HUES64 (cell line): ENCODE results near the gene SUPT6H.
"Not testable (repeated sequence)": the region's sequence is repeated elsewhere in the genome, so short reads cannot be mapped to it uniquely, and the experiment has no call there.

Source experiments
- H3K27ac ChIP-seq: 2 replicates; pipeline ENCODE4 v1.7.0; 2013; ENCODE audit warnings: low read depth, low read length, inconsistent platforms
- H3K27me3 ChIP-seq: 2 replicates; pipeline ENCODE4 v1.6.1; 2013; ENCODE audit warnings: mild to moderate bottlenecking, low read length; ENCODE audit not compliant: insufficient read depth
- H3K36me3 ChIP-seq: 2 replicates; pipeline ENCODE4 v1.6.1; 2013; ENCODE audit warnings: mild to moderate bottlenecking, low read length; ENCODE audit not compliant: insufficient read depth
- H3K4me1 ChIP-seq: 2 replicates; pipeline ENCODE4 v1.6.1; 2013; ENCODE audit warnings: mild to moderate bottlenecking, low read length, moderate library complexity; ENCODE audit not compliant: insufficient read depth
- H3K4me3 ChIP-seq: 2 replicates; pipeline ENCODE4 v1.5.1; 2013; ENCODE audit warnings: mild to moderate bottlenecking, low read length, moderate library complexity
- H3K9ac ChIP-seq: 2 replicates; pipeline ENCODE4 v1.6.1; 2013; ENCODE audit warnings: mild to moderate bottlenecking, low read depth, low read length
- H3K9me3 ChIP-seq: 2 replicates; pipeline ENCODE4 v1.6.1; 2013; ENCODE audit warnings: low read depth, low read length; ENCODE audit not compliant: insufficient read depth
- WGBS: fragments of 150-250, 120-280 bp; methylation state at CpG from one replicate; pipeline ENCODE4 v1.1.7; 2013; ENCODE audit warnings: missing lambda C conversion rate; 5-methylcytosine and 5-hydroxymethylcytosine counted together

The SUPT6H gene

DNA sequence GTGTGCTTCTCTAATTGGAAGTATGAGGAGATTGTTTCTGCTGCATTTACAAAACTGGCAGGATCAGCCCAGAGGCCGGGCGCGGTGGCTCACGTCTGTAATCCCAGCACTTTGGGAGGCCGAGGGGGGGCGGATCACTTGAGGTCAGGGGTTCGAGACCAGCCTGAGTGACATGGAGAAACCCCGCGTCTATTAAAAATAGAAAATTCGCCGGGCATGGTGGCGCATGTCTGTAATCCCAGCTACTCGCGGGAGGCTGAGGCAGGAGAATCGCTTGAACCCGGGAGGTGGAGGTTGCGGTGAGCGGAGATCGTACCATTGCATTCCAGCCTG is 59.0 kb downstream of the SUPT6H start:
- peak overlapping the region; percentile 97 for H3K9ac ChIP-seq
- WGBS: 19% methylated on average over 19 of the region's 19 CpGs
- not testable (repeated sequence) for H3K27me3 ChIP-seq, H3K9me3 ChIP-seq
- peak overlapping the region; percentile 95; the same call in 1 of the 2 replicates for H3K27ac ChIP-seq
- H3K4me3 ChIP-seq: peak overlapping the region; percentile 94
- H3K4me1 ChIP-seq: peaks cover 30% of the 10 kb centered on the region
- peaks cover 51% of the 10 kb centered on the region for H3K36me3 ChIP-seq

DNA sequence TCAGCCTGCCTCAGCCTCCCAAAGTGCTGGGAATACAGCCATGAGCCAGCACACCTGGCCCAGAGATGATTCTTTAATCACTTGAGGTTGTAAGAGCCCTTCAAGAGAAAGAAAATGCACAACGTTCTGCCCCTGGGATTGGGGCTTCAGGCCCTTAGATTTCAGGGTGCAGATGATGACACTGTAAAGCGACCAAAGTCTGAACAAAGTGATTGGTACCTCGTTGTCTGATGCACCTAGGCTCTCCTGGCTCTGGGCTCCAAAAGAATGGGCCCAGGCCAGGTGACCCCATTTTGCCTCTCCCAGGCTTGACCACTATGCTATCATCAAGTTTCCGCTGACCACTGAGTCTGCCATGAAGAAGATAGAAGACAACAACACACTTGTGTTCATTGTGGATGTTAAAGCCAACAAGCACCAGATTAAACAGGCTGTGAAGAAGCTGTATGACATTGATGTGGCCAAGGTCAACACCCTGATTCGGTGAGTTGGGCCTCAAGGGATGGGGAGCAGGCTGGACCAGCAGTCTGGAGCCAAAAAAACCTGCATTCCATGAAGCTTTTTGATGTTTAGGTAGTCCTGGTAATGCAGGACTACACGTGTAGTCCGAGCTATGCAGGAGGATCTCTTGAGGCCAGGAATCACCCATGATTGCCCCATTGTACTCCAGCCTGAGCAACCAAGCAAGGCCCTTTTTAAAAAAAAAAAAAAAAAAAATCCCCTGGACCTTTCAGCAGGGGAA is 60.6 kb downstream of the SUPT6H start:
- Histone ChIP-seq H3K9me3 (no peaks in the 10 kb centered on the region), H3K4me3 (peak overlapping the region; percentile 94; the same call in 1 of the 2 replicates), H3K27ac (peak overlapping the region; percentile 29; the same call in 1 of the 2 replicates), H3K4me1 (peaks cover 23% of the 10 kb centered on the region; the same call in 1 of the 2 replicates), H3K9ac (no peak overlapping the region; the same call in 1 of the 2 replicates), H3K27me3 (no peaks in the 10 kb centered on the region), H3K36me3 (peaks cover 49% of the 10 kb centered on the region)
- 92% methylated on average over 7 of the region's 7 CpGs for WGBS

DNA sequence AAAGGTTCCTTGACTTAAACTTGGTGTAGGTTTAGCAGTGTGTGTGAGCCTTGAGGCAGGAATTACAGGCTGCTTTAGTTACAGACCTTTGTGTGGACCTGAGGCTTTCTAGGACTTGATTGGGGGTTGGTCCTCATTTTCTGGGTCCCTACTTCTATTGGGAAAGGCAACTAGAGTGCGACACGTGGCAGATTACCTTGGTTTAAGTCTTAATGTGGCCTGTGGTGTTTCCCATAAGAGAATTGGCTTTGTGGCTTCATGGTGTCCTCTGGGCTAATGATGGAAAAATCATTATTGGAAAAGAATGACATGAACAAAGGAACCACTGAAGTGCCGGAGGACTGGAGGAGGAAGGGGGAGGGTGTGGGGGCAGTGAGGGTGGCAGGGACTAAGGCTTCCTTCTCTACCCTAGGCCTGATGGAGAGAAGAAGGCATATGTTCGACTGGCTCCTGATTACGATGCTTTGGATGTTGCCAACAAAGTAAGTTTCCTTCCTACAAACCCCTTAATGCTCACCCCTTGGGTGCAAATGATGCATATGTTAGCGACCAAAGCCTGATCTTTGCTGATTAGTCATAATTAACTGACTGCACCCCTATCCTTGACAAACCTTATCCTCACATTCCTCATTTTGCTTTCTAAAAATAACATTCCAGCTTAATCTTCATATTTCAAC is 61.3 kb downstream of the SUPT6H start:
- Histone ChIP-seq H3K4me1 (peaks cover 23% of the 10 kb centered on the region; the same call in 1 of the 2 replicates), H3K27ac (peak overlapping the region; percentile 23; the same call in 1 of the 2 replicates), H3K9ac (no peak overlapping the region), H3K36me3 (peaks cover 49% of the 10 kb centered on the region), H3K9me3 (no peaks in the 10 kb centered on the region), H3K27me3 (no peaks in the 10 kb centered on the region), H3K4me3 (no peak overlapping the region; the same call in 1 of the 2 replicates)
- 91% methylated on average over 6 of the region's 6 CpGs for WGBS

DNA sequence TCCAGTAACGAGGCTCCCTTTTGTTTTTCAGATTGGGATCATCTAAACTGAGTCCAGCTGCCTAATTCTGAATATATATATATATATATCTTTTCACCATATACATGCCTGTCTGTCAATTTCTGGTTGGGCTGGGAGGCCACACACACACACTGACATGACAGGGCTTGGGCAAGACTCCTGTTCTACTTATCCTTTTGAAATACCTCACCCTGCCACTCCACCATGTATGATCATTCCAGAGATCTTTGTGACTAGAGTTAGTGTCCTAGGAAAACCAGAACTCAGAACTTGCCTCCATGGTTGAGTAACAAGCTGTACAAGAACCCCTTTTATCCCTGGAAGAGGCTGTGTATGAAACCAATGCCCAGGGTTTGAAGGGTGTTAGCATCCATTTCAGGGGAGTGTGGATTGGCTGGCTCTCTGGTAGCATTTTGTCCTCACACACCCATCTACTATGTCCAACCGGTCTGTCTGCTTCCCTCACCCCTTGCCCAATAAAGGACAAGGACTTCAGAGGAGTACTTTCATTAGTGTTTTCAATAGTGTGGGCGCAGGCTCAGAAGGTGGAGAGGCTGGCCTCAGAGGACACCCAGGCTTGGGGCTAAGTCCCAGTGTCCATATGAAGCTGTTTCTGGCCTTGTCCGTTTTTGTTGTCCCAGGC is 62.0 kb downstream of the SUPT6H start:
- Histone ChIP-seq H3K4me1 (peaks cover 19% of the 10 kb centered on the region; the same call in 1 of the 2 replicates), H3K9ac (peak overlapping the region; percentile 96; the same call in 1 of the 2 replicates), H3K36me3 (peaks cover 49% of the 10 kb centered on the region), H3K4me3 (peak overlapping the region; percentile 78)
- H3K27me3 ChIP-seq, H3K9me3 ChIP-seq, H3K27ac ChIP-seq: not testable (repeated sequence)
- 85% methylated on average over 3 of the region's 4 CpGs for WGBS

DNA sequence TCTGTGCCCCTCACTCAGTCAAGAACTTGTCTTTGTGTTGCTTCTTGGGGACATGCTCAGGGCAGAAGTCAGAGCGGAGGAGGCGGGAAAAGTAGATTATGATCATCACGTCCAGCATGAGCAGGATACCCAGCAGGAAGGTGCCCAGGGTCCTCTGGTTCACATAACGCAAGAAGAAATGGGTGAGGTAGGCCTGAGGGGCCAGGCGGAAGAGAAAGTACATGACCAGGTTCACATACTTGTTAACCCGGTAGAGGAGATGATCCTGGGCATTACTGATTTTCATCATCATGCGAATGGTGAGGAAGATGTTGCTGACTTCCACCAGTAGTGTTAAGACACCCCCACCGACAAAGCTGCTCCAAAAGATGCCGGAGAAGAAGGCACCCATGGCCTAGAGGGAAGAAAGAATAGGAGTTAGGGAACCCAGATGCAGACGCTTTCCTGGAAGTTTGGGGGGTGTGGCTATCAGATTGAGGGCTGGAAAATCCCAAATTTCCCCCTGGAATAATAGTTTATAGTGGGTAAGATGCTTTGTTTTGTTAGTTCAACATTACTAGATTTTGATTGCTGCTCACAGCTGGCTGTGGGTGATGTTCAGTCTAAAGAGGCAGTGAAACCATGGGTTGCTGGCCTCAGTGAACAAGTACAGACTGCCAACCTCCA is 62.6 kb downstream of the SUPT6H start:
- no peaks in the 10 kb centered on the region for H3K27me3 ChIP-seq
- peaks cover 49% of the 10 kb centered on the region for H3K36me3 ChIP-seq
- WGBS: 79% methylated on average over 10 of the region's 10 CpGs
- H3K4me3 ChIP-seq: peak overlapping the region; percentile 78
- H3K4me1 ChIP-seq: peaks cover 19% of the 10 kb centered on the region; the same call in 1 of the 2 replicates
- peak overlapping the region; percentile 96 for H3K9ac ChIP-seq
- no peaks in the 10 kb centered on the region for H3K9me3 ChIP-seq
- H3K27ac ChIP-seq: peak overlapping the region; percentile 94; the same call in 1 of the 2 replicates

DNA sequence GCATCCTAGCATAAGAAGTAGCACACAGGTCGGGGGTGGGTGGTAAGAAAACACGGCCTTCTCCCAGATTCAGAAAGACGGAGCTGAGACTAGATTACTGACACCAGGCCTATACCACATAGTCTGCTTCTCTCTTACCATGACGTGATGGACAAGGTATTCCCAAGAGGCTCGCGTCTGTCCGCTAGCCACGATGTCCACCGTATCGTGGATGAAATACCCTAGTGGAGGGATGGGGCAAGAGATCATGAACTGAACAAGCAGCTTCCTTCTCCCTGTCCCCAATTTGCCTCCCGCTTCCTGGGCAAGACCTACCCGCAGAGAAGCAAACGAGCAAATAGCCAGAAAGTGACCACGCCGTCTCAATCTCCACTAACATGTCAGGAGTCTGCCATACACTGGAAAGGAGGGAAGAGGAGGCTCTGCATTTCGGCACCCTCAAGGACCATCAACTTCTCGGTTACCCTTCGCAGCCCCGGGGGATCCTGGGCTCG is 63.2 kb downstream of the SUPT6H start:
- Histone ChIP-seq H3K4me3 (peak overlapping the region; percentile 78), H3K27me3 (no peaks in the 10 kb centered on the region), H3K4me1 (peaks cover 19% of the 10 kb centered on the region; the same call in 1 of the 2 replicates), H3K9ac (peak overlapping the region; percentile 96), H3K9me3 (no peaks in the 10 kb centered on the region), H3K36me3 (peaks cover 49% of the 10 kb centered on the region), H3K27ac (peak overlapping the region; percentile 94)
- WGBS: 9% methylated on average over 20 of the region's 20 CpGs

DNA sequence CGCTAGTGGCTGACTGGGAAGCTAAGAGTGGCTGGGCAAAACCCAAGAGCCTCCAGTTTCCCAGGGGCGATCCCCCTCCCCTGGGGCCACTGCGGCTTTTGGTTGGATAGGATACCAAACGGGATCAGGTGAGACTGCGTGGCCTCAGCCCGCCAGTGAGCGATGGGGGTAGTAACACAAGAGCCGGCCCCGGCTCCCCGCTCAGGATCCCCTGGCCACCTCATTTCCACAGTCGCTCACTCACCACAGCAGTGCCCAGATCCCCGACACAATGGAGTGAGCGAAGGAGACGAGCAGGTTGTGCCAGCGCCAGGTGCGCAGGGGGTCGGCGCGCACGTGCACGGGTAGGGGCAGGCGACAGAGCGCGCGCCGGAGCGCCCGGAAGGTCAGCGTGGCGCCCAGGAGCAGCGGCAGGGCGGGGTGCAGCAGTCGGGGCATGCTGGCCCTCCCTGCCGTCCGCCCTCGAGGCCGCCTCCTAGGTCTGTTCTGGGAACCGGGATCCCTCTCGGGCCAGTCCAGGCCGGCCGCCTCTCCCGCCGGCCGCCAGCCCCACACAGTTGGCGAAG is 63.7 kb downstream of the SUPT6H start:
- WGBS: under 1% methylated on average over 45 of the region's 45 CpGs
- peak overlapping the region; percentile 94 for H3K27ac ChIP-seq
- H3K9me3 ChIP-seq: no peaks in the 10 kb centered on the region
- H3K4me1 ChIP-seq: peaks cover 19% of the 10 kb centered on the region; the same call in 1 of the 2 replicates
- peak overlapping the region; percentile 78 for H3K4me3 ChIP-seq
- H3K27me3 ChIP-seq: no peaks in the 10 kb centered on the region
- H3K36me3 ChIP-seq: peaks cover 44% of the 10 kb centered on the region
- H3K9ac ChIP-seq: peak overlapping the region; percentile 96

DNA sequence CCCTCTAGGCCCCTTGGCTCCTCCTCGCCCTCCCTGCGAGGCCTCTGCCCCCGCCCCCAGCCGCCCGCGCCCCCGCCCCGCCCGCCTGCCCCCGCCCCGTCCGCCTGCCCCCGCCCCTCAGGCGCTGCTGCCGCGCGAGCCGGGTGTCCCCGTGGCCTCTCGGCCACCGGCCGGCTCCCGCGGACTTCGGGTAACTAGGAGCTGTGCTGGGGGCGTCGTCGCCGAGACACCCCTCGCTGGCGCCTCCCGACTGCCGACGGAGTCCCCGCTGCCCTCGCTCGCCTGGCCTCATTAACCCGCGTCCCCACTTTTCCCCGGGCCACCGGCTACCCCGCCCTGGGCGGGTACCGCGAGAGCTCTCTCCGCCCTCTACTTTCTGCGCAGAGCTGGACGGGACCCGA is 64.2 kb downstream of the SUPT6H start, which contains the start of gene TLCD1:
TLCD1 (minus strand) TSS at position 8 of the 401 bp plus-strand sequence. CDS start 136 bp downstream, outside the sequence.
- peak within 1 kb of the TSS; percentile 96 for H3K9ac ChIP-seq
- WGBS: under 1% methylated on average over 49 of the region's 49 CpGs
- H3K27ac ChIP-seq: peak within 1 kb of the TSS; percentile 98

DNA sequence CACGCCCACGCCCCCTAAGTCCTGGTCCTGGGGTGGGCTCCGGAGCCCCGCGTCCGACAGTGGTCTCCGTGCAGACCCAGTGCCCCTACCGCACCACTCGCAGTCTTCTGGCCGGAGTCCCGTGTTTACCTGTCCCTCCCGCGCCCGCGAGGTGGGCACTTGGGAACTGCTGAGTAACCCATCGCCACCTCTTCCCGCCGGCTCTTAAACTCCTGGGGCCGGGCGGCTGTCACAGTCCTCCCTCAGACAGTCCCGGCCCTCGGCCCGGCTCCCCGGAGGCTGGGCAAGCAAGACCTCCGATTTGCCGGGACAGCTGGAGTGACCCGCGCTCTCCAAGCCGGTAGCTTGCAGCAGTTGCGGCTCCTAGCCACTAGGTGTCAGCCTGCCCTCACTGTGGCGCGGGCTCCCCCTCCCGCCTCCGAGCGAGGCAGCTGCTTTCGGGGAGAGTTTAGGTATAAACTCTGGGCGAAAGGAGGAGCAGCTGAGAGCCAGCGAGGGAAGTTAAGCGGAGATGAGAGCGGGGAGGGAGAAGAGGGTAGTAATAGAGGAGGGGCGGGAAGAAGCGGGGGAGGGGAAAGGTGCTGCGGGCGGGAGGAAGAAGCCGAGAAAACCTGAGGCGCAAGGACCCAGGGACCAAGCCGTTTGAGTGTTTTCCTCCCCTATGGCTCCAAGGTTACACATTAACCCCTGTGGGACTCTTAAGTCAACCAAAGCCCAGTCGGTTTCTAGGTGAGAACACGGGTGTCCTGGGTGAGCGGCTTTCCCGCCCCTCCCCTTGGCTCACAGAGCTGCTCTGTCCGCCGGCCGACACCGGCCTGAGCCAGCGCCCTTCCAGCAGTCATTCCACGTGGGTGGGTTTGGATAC is 64.9 kb downstream of the SUPT6H start:
- Histone ChIP-seq H3K9ac (peak overlapping the region; percentile 82), H3K36me3 (peaks cover 33% of the 10 kb centered on the region), H3K27me3 (no peaks in the 10 kb centered on the region), H3K4me1 (peaks cover 12% of the 10 kb centered on the region; the same call in 1 of the 2 replicates), H3K9me3 (no peaks in the 10 kb centered on the region), H3K4me3 (peak overlapping the region; percentile 78), H3K27ac (peak overlapping the region; percentile 98)
- WGBS: under 1% methylated on average over 57 of the region's 57 CpGs

More for the DNA sequence above, 64.2 kb downstream of the SUPT6H start, which contains the start of gene TLCD1:
- Histone ChIP-seq H3K4me3 (peak within 1 kb of the TSS; percentile 78), H3K9me3 (no peaks in the 10 kb centered on the region), H3K27me3 (no peaks in the 10 kb centered on the region), H3K4me1 (peaks cover 17% of the 10 kb centered on the region; the same call in 1 of the 2 replicates), H3K36me3 (peaks cover 39% of the 10 kb centered on the region)
